PFSK-1 (cell line): ENCODE measurements around the gene CHL1.

Experiments
- FOXP2 ChIP-seq: optimal IDR thresholded peaks from 2 replicates; pipeline ENCODE3; 2011; ENCODE audit warnings: borderline replicate concordance, control low read depth, inconsistent platforms; ENCODE audit not compliant: insufficient read depth; ENCODE audit errors: extremely low read length, extremely low read depth
- POLR2AphosphoS5 ChIP-seq: IDR thresholded peaks from 2 replicates; pipeline ENCODE4 v1.6.1; 2012; ENCODE audit warnings: low read depth, mild to moderate bottlenecking, control low read depth, low read length, moderate library complexity
- REST ChIP-seq, 2 experiments: IDR thresholded peaks; 2 replicates each; pipeline versions ENCODE4 v1.6.1 to v1.8.0; 2011 to 2012; ENCODE audit warnings: low read depth in 2 of 2, low read length in 2 of 2, control low read depth in 1 of 2, inconsistent platforms in 1 of 2, mild to moderate bottlenecking in 1 of 2, moderate library complexity in 1 of 2; ENCODE audit not compliant: insufficient read depth in 1 of 2
- SIN3A ChIP-seq: IDR thresholded peaks from 2 replicates; pipeline ENCODE4 v1.6.1; 2012; ENCODE audit warnings: mild to moderate bottlenecking, low read length, moderate library complexity, borderline replicate concordance; ENCODE audit not compliant: insufficient read depth
- TAF1 ChIP-seq: IDR thresholded peaks from 2 replicates; pipeline ENCODE4 v1.6.1; 2012; ENCODE audit warnings: low read length, control low read depth, borderline replicate concordance; ENCODE audit not compliant: insufficient read depth

GRCh38 chr3:364287-364686, 167.7 kb downstream of the CHL1 start:
- TF ChIP-seq FOXP2 (no peak), POLR2AphosphoS5 (no peak), REST (IDR thresholded peaks at IDR 0.05; ENCODE audit: insufficient read depth in 1 of 2, low read depth in 2 of 2, low read length in 2 of 2) (no peak), SIN3A (no peak), TAF1 (no peak)
